Measurements from ENCODE around the gene ANP32E. TPM values are rescaled to one million over a fixed set of nuclear protein-coding genes. Genes with fewer than 3 reads are reported as not detected.

ANP32E gene
- total RNA-seq, 1 donor from 2014 or later, result 48.9 TPM

DNA sequence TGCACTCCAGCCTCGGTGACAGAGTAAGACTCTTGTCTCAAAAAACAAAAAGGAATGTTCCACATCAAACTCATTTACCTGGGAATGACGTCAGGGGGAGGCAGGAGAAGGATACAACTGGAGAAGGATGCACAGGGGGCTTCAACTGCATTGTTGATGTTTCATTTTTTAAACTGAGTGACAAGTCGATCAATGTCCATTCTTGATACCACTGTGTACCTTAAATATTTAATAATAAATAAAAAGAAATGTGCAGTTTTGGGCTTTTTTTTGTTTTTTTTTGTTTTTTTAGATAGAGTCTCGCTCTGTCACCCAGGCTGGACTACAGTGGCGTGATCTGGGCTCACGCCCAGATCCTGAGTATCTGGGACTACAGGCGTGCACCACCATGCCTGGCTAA lies 50.4 kb downstream of the ANP32E start:
- no peaks in the 10 kb centered on the region for H3K79me2 ChIP-seq (ENCODE audit: insufficient read depth, low read length)
- no peak overlapping the region for H3K9ac ChIP-seq (ENCODE audit: low read length)
- no peaks in the 10 kb centered on the region for H4K20me1 ChIP-seq (ENCODE audit: insufficient read depth, low read length)
- H3K27ac ChIP-seq (ENCODE audit: low read depth, low read length), result peak overlapping the region; percentile 88
- H3K4me2 ChIP-seq (ENCODE audit: low read length), result peak overlapping the region; percentile 77
- no peak overlapping the region for H3K4me3 ChIP-seq (ENCODE audit: insufficient read depth, low read depth, low read length)
- H3K27me3 ChIP-seq (ENCODE audit: insufficient read depth, low read length), result no peaks in the 10 kb centered on the region
- no peaks in the 10 kb centered on the region for H3K36me3 ChIP-seq (ENCODE audit: insufficient read depth, low read length)
- no peak for TF ChIP-seq EZH2 (IDR thresholded peaks at IDR 0.05; ENCODE audit: insufficient read depth, low read length)
- TF ChIP-seq, protein P1, sequence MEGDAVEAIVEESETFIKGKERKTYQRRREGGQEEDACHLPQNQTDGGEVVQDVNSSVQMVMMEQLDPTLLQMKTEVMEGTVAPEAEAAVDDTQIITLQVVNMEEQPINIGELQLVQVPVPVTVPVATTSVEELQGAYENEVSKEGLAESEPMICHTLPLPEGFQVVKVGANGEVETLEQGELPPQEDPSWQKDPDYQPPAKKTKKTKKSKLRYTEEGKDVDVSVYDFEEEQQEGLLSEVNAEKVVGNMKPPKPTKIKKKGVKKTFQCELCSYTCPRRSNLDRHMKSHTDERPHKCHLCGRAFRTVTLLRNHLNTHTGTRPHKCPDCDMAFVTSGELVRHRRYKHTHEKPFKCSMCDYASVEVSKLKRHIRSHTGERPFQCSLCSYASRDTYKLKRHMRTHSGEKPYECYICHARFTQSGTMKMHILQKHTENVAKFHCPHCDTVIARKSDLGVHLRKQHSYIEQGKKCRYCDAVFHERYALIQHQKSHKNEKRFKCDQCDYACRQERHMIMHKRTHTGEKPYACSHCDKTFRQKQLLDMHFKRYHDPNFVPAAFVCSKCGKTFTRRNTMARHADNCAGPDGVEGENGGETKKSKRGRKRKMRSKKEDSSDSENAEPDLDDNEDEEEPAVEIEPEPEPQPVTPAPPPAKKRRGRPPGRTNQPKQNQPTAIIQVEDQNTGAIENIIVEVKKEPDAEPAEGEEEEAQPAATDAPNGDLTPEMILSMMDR (IDR thresholded peaks at IDR 0.05; ENCODE audit: insufficient read depth, low read depth, low read length), result no peak
- no peak for DNase-seq (ENCODE audit: low read depth)
- Mint-ChIP-seq H3K4me3 (ENCODE audit: unreplicated experiment) (peak overlapping the region; percentile 20), H3K27ac (ENCODE audit: unreplicated experiment) (peak overlapping the region; percentile 84), H3K9me3 (ENCODE audit: unreplicated experiment) (no peaks in the 10 kb centered on the region), H3K27me3 (ENCODE audit: low read depth, unreplicated experiment) (no peaks in the 10 kb centered on the region), H3K4me1 (ENCODE audit: low read depth, unreplicated experiment) (peaks cover 16% of the 10 kb centered on the region), H3K36me3 (ENCODE audit: low read depth, unreplicated experiment) (no peaks in the 10 kb centered on the region)
- no peak for FAIRE-seq
- no peak overlapping the region for H2AFZ ChIP-seq (ENCODE audit: low read depth, low read length)
- peaks cover 17% of the 10 kb centered on the region for H3K4me1 ChIP-seq (ENCODE audit: insufficient read depth, low read length)
- no peaks in the 10 kb centered on the region for H3K9me3 ChIP-seq (ENCODE audit: insufficient read depth, low read depth, low read length)

DNA sequence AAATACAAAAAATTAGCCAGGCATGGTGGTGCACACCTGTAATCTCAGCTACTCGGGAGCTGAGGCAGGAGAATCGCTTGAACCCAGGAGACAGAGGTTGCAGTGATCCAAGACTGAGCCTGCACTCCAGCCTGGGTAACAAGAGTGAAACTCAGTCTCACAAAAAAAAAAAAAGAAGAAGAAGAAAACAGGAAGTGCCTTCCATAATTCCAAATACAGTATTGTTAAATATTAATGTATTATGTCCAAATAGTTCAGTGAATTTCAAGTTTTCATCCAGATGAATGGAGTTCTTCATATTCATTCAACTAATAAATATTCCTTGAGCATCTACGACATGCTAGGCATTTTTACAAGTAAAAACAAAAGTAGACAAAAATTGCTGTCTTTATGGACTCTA lies 52.9 kb downstream of the ANP32E start:
- H3K4me3 Mint-ChIP-seq (ENCODE audit: unreplicated experiment), result no peak overlapping the region
- H3K27me3 Mint-ChIP-seq (ENCODE audit: low read depth, unreplicated experiment), result no peaks in the 10 kb centered on the region
- Histone ChIP-seq H4K20me1 (ENCODE audit: insufficient read depth, low read length) (no peaks in the 10 kb centered on the region), H3K9me3 (ENCODE audit: insufficient read depth, low read depth, low read length) (no peaks in the 10 kb centered on the region), H3K4me2 (ENCODE audit: low read length) (no peak overlapping the region), H3K79me2 (ENCODE audit: insufficient read depth, low read length) (no peaks in the 10 kb centered on the region), H3K27me3 (ENCODE audit: insufficient read depth, low read length) (no peaks in the 10 kb centered on the region), H3K9ac (ENCODE audit: low read length) (no peak overlapping the region), H3K36me3 (ENCODE audit: insufficient read depth, low read length) (no peaks in the 10 kb centered on the region), H2AFZ (ENCODE audit: low read depth, low read length) (no peak overlapping the region), H3K27ac (ENCODE audit: low read depth, low read length) (no peak overlapping the region), H3K4me3 (ENCODE audit: insufficient read depth, low read depth, low read length) (no peak overlapping the region), H3K4me1 (ENCODE audit: insufficient read depth, low read length) (peaks cover 17% of the 10 kb centered on the region)
- peaks cover 12% of the 10 kb centered on the region for H3K4me1 Mint-ChIP-seq (ENCODE audit: low read depth, unreplicated experiment)
- DNase-seq (ENCODE audit: low read depth), result no peak
- no peak for TF ChIP-seq EZH2 (IDR thresholded peaks at IDR 0.05; ENCODE audit: insufficient read depth, low read length)
- TF ChIP-seq, protein P1 (IDR thresholded peaks at IDR 0.05; ENCODE audit: insufficient read depth, low read depth, low read length), result no peak
- no peaks in the 10 kb centered on the region for H3K9me3 Mint-ChIP-seq (ENCODE audit: unreplicated experiment)
- H3K36me3 Mint-ChIP-seq (ENCODE audit: low read depth, unreplicated experiment), result no peaks in the 10 kb centered on the region
- no peak overlapping the region for H3K27ac Mint-ChIP-seq (ENCODE audit: unreplicated experiment)
- no peak for FAIRE-seq

DNA sequence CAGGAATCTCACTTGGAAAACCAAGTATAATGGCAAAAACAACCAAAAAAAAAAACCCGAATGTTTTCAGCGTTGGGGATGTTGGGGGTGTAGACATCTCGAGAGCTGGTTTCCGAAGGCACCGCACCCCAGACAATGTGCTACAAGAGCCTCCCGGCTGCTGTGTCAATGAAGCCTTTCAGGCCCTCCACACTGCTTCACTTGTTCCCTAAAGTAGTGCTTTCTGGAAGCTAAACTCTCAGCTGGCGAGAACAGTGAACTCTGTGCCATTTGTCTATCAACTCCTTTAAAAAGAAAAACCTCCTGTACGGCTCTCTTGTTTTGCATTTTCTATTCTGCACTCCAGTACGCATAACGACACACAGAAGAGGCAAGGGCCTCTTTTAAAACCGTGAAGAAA lies 53.7 kb downstream of the ANP32E start:
- no peaks in the 10 kb centered on the region for H3K36me3 Mint-ChIP-seq (ENCODE audit: low read depth, unreplicated experiment)
- no peaks in the 10 kb centered on the region for H3K27me3 ChIP-seq (ENCODE audit: insufficient read depth, low read length)
- no peak overlapping the region for H3K27ac ChIP-seq (ENCODE audit: low read depth, low read length)
- FAIRE-seq (no peak), DNase-seq (ENCODE audit: low read depth) (no peak)
- H3K27me3 Mint-ChIP-seq (ENCODE audit: low read depth, unreplicated experiment), result no peaks in the 10 kb centered on the region
- H3K9me3 ChIP-seq (ENCODE audit: insufficient read depth, low read depth, low read length), result no peaks in the 10 kb centered on the region
- H3K27ac Mint-ChIP-seq (ENCODE audit: unreplicated experiment), result no peak overlapping the region
- H3K9me3 Mint-ChIP-seq (ENCODE audit: unreplicated experiment), result no peaks in the 10 kb centered on the region
- no peaks in the 10 kb centered on the region for H3K36me3 ChIP-seq (ENCODE audit: insufficient read depth, low read length)
- H2AFZ ChIP-seq (ENCODE audit: low read depth, low read length), result peak overlapping the region; percentile 11
- no peak overlapping the region for H3K4me3 Mint-ChIP-seq (ENCODE audit: unreplicated experiment)
- no peaks in the 10 kb centered on the region for H3K79me2 ChIP-seq (ENCODE audit: insufficient read depth, low read length)
- H3K9ac ChIP-seq (ENCODE audit: low read length), result no peak overlapping the region
- TF ChIP-seq EZH2 (IDR thresholded peaks at IDR 0.05; ENCODE audit: insufficient read depth, low read length), result no peak
- TF ChIP-seq, protein P1 (IDR thresholded peaks at IDR 0.05; ENCODE audit: insufficient read depth, low read depth, low read length), result no peak
- H3K4me1 ChIP-seq (ENCODE audit: insufficient read depth, low read length), result peaks cover 11% of the 10 kb centered on the region
- peaks cover 5% of the 10 kb centered on the region for H3K4me1 Mint-ChIP-seq (ENCODE audit: low read depth, unreplicated experiment)
- H3K4me3 ChIP-seq (ENCODE audit: insufficient read depth, low read depth, low read length), result no peak overlapping the region
- H3K4me2 ChIP-seq (ENCODE audit: low read length), result no peak overlapping the region
- H4K20me1 ChIP-seq (ENCODE audit: insufficient read depth, low read length), result no peaks in the 10 kb centered on the region
